Measurements from ENCODE around the gene IFT25.

Gene IFT25

GRCh38 chr1:53947172-53947907, 1.8 kb upstream of the IFT25 start (continued):
- TF ChIP-seq HIC1 (tag by site-specific recombination; IDR thresholded peaks at IDR 0.05) (no peak), PRDM4 (tag by site-specific recombination; IDR thresholded peaks at IDR 0.05) (no peak), ZNF664 (tag by site-specific recombination; IDR thresholded peaks at IDR 0.05) (no peak), FEZF1 (tag by site-specific recombination; IDR thresholded peaks at IDR 0.05) (no peak), ZNF600 (tag by site-specific recombination; IDR thresholded peaks at IDR 0.05) (peak; percentile 53; the same call in 1 of the 2 replicates), ZNF580 (tag by site-specific recombination; IDR thresholded peaks at IDR 0.05) (no peak), ZNF221 (tag by site-specific recombination; IDR thresholded peaks at IDR 0.05; ENCODE audit: borderline replicate concordance) (no peak), SP3 (tag by site-specific recombination; IDR thresholded peaks at IDR 0.05) (no peak), ZNF404 (tag by site-specific recombination; IDR thresholded peaks at IDR 0.05) (no peak), HOXD13 (CRISPR knock-in tag; IDR thresholded peaks at IDR 0.05; ENCODE audit: borderline replicate concordance) (no peak), ZNF239 (tag by site-specific recombination; IDR thresholded peaks at IDR 0.05) (no peak), ZNF16 (tag by site-specific recombination; IDR thresholded peaks at IDR 0.05; ENCODE audit: low read depth) (peak; percentile 51; the same call in 1 of the 2 replicates), BCL11B (tag by site-specific recombination; IDR thresholded peaks at IDR 0.05; ENCODE audit: low read depth) (no peak), ZNF354C (tag by site-specific recombination; IDR thresholded peaks at IDR 0.05; ENCODE audit: borderline replicate concordance, low read depth) (no peak), ZBTB1 (tag by site-specific recombination; IDR thresholded peaks at IDR 0.05) (no peak), ZNF621 (tag by site-specific recombination; IDR thresholded peaks at IDR 0.05) (no peak), ZNF449 (tag by site-specific recombination; IDR thresholded peaks at IDR 0.05) (no peak), OVOL3 (tag by site-specific recombination; IDR thresholded peaks at IDR 0.05) (no peak), OSR2 (tag by site-specific recombination; IDR thresholded peaks at IDR 0.05) (no peak), RBAK (tag by site-specific recombination; IDR thresholded peaks at IDR 0.05) (no peak), ZNF677 (tag by site-specific recombination; IDR thresholded peaks at IDR 0.05) (no peak), ZNF571 (tag by site-specific recombination; IDR thresholded peaks at IDR 0.05) (no peak), PRDM1 (tag by site-specific recombination; IDR thresholded peaks at IDR 0.05) (peak; percentile 88), ZNF660 (tag by site-specific recombination; IDR thresholded peaks at IDR 0.05) (no peak), ZNF214 (tag by site-specific recombination; IDR thresholded peaks at IDR 0.05; ENCODE audit: borderline replicate concordance) (no peak; the same call in 1 of the 2 replicates), ZBTB17 (tag by site-specific recombination; IDR thresholded peaks at IDR 0.05) (0 out of 2 replicates have a peak, but pooled peaks have one; percentile 40), ZNF473 (tag by site-specific recombination; IDR thresholded peaks at IDR 0.05) (no peak), ZNF423 (tag by site-specific recombination; IDR thresholded peaks at IDR 0.05) (no peak), ZNF596 (tag by site-specific recombination; IDR thresholded peaks at IDR 0.05) (no peak)

All from HEK293 (cell line).